ACHN (cell line): Measurements from ENCODE around the gene ZNF438.
"Not testable (repeated sequence)": the region's sequence is repeated elsewhere in the genome, so short reads cannot be mapped to it uniquely, and the experiment has no call there.

ENCODE experiments used
- DNase-seq: peaks from one replicate; pipeline ENCODE4 v3.0.0-alpha.2; 2015
- in situ Hi-C: cut with HindIII; loops from 2 replicates; pipeline ENCODE4 v1.10.0; 2017; ENCODE audit warnings: low sequenced_read_pairs, low pct_ligation_motif_present, low pct_unique_long_range_greater_than_20kb

ZNF438 gene

GRCh38 chr10:30918651-30919050 lies 113.0 kb downstream of the ZNF438 start:
- DNase-seq: no peak
- in situ Hi-C loops: no loop called here

- DNase-seq: no peak
- in situ Hi-C loops: no loop called here
Measured at GRCh38 chr10:30917789-30918188, 113.9 kb downstream of the ZNF438 start.

GRCh38 chr10:30917067-30917466 lies 114.6 kb downstream of the ZNF438 start:
- in situ Hi-C loops: no loop called here
- no peak for DNase-seq

- in situ Hi-C loops: no loop called here
- DNase-seq: no peak
Measured at GRCh38 chr10:30915146-30915545, 116.5 kb downstream of the ZNF438 start.

GRCh38 chr10:30911303-30911863 lies 120.3 kb downstream of the ZNF438 start:
- DNase-seq: no peak
- in situ Hi-C loops: no loop called here

GRCh38 chr10:30903397-30904138 lies 128.1 kb downstream of the ZNF438 start:
- in situ Hi-C loops: no loop called here
- DNase-seq: no peak

GRCh38 chr10:30902621-30903396 lies 128.9 kb downstream of the ZNF438 start:
- no peak for DNase-seq
- in situ Hi-C loops: no loop called here

- in situ Hi-C loops, DNase-seq: not testable (repeated sequence)
Measured at GRCh38 chr10:30901487-30901886, 130.2 kb downstream of the ZNF438 start.

GRCh38 chr10:30898964-30899363 lies 132.7 kb downstream of the ZNF438 start:
- in situ Hi-C loops: no loop called here

GRCh38 chr10:30897547-30897946 lies 134.1 kb downstream of the ZNF438 start:
- in situ Hi-C loops: no loop called here
- no peak for DNase-seq

More at GRCh38 chr10:30898964-30899363, 132.7 kb downstream of the ZNF438 start:
- DNase-seq: no peak

GRCh38 chr10:30897048-30897447 lies 134.6 kb downstream of the ZNF438 start:
- no peak for DNase-seq
- in situ Hi-C loops: no loop called here

GRCh38 chr10:30894221-30894620 lies 137.4 kb downstream of the ZNF438 start:
- in situ Hi-C loops: no loop called here
- no peak for DNase-seq

GRCh38 chr10:30893208-30893607 lies 138.5 kb downstream of the ZNF438 start:
- no peak for DNase-seq
- in situ Hi-C loops: no loop called here

- in situ Hi-C loops: no loop called here
- no peak for DNase-seq
Measured at GRCh38 chr10:30887839-30888238, 143.8 kb downstream of the ZNF438 start.

- in situ Hi-C loops: no loop called here
- no peak for DNase-seq
Measured at GRCh38 chr10:30885423-30885822, 146.2 kb downstream of the ZNF438 start.

GRCh38 chr10:30883751-30884150 lies 147.9 kb downstream of the ZNF438 start:
- in situ Hi-C loops: no loop called here

GRCh38 chr10:30883116-30883515 lies 148.5 kb downstream of the ZNF438 start:
- DNase-seq: no peak
- in situ Hi-C loops: no loop called here

More at GRCh38 chr10:30883751-30884150, 147.9 kb downstream of the ZNF438 start:
- no peak for DNase-seq

- DNase-seq: no peak
- in situ Hi-C loops: no loop called here
Measured at GRCh38 chr10:30882281-30882680, 149.4 kb downstream of the ZNF438 start.

GRCh38 chr10:30878920-30879319 lies 152.7 kb downstream of the ZNF438 start:
- DNase-seq: no peak
- in situ Hi-C loops: no loop called here
